Right ventricle myocardium superior (tissue), 1 donor: ENCODE data around the gene OR52L1. TPM values are rescaled to one million over a fixed set of nuclear protein-coding genes. Genes with fewer than 3 reads are reported as not detected.
"Not testable (repeated sequence)": the region's sequence is repeated elsewhere in the genome, so short reads cannot be mapped to it uniquely, and the experiment has no call there.

Experiments used
- ATAC-seq: fragments of 200-7000 bp; cut with Tn5 transposase; one replicate; pipeline ENCODE4 v1.9.1; 2020; ENCODE audit warnings: mild to moderate bottlenecking; ENCODE audit not compliant: poor library complexity
- DNase-seq: peaks from one replicate; pipeline ENCODE4 v3.0.0-alpha.2; 2020
- intact Hi-C: fragments of 100-400 bp; cut with DNase I; formaldehyde crosslinking; loops from one replicate; pipeline ENCODE4 v1.11.2; 2022
- total RNA-seq: library from RNA; stranded (reverse); fragmentation: NEBNext Ultra II Directional; extraction: Animal tissue kit (Norgen Biotek cat#: 25700); gene quantifications from one replicate; pipeline ENCODE4 v1.2.1, GENCODE V29; 2021
- donor health status: DM: no; HTN: yes; CAD: no; lungs with severe emphysema.

The OR52L1 gene
- total RNA-seq, 1 donor from 2014 or later: not detected

DNA sequence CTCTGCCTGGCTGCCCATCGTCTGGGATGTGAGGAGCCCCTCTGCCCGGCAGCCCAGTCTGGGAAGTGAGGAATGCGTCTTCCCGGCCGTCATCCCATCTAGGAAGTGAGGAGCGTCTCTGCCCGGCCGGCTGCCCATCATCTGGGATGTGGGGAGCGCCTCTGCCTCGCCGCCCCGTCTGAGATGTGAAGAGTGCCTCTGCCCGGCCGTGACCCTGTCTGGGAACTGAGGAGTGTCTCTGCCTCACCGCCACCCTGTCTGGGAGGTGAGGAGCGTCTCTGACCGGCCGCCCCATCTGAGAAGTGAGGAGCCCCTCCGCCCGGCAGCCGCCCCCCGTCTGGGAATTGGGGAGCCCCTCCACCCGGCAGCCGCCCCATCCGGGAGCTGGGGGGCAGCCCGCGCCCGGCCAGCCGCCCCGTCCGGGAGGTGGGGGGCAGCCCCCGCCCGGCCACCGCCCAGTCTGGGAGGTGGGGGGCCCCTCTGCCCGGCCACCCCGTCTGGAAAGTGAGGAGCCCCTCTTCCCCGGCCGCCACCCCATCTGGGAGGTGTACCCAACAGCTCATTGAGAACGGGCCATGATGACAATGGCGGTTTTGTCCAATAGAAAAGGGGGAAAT is 26.0 kb downstream of the OR52L1 start:
- intact Hi-C loops, DNase-seq, ATAC-seq: not testable (repeated sequence)

DNA sequence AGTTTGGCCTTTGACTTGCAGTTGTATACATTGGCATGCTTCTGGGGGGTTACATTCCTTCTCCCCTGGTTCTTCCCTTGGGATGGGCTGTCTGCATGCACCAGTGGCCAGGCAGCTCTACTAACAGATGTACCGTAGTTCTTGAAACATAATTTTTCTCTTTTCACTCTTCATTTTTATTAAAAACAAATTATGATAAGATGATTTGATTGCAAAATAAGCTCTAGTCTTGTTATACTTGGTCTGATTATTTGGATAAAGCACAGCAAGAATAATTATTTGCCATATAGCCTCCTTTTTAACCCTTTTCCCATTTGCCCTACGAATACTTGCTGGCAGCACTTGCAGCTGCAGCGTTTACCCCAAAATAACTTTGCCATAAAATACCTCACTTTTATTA is 31.2 kb downstream of the OR52L1 start:
- intact Hi-C loops: no loop called here
- ATAC-seq (no peak), DNase-seq (no peak)

DNA sequence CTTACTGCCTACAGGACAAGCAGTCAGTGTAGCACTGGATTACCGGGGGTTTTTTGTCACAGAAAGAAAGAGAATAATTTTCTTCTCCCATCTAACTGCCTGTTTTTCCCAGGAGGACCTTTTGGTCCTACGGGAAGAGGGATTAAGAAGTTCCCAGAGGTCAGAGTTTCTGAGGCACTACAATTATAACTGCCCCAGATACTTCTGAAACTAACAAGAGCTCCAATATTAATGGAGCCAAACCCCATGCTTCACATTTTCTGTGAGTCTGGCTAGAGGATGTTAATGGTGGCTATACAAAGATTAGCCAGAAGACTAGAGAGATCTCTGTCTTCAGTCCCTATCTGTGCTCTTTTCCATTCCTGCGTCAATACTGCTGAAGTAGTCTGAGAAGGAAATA is 44.8 kb downstream of the OR52L1 start, which contains the start of gene OR56A3:
Gene OR56A3 (plus strand): TSS at position 301 of the 400 bp plus-strand sequence. CDS start 5,096 bp downstream, outside the sequence.
- no peak for ATAC-seq
- intact Hi-C loops: no loop called here
- DNase-seq: no peak

DNA sequence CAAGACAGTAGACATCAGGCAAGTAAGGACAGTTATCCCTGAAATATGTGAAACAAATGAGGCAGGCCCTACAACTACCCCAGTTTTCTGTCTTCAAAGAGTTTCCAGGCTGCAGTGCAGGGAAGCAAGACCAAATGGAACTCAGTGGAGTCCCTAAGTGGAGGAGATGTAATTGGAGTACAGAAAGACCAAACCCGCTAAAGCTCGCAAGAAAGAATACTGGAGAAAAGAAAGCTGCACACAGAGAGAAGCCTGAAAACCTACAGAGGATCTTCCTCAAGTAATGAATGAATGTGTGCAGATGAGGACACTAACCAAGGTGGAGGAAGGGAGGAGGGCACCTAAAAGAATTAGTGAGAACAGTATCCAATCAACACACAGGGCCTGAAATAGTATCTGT is 46.0 kb downstream of the OR52L1 start:
- intact Hi-C loops: no loop called here
- DNase-seq: no peak
- no peak for ATAC-seq

DNA sequence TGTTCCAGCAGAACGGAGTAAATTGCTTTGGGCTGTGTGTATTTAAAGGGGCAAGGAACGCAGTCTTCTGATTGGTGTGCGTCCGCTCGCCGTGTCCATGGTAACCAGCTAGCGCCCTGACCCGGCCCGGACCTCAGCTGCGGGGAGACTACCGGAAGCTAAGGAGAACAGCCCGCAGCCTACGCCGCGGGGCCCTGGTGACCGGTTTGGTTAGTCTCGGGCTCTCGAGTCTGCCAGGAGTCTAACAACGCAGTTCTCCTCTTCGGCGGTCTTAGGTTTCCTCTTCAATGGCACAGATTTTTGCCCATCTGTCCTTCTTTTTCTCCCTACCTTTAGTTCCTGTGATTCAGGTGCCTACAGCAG is 48.2 kb downstream of the OR52L1 start:
- DNase-seq (no peak), ATAC-seq (no peak)
- intact Hi-C loops: no loop called here

DNA sequence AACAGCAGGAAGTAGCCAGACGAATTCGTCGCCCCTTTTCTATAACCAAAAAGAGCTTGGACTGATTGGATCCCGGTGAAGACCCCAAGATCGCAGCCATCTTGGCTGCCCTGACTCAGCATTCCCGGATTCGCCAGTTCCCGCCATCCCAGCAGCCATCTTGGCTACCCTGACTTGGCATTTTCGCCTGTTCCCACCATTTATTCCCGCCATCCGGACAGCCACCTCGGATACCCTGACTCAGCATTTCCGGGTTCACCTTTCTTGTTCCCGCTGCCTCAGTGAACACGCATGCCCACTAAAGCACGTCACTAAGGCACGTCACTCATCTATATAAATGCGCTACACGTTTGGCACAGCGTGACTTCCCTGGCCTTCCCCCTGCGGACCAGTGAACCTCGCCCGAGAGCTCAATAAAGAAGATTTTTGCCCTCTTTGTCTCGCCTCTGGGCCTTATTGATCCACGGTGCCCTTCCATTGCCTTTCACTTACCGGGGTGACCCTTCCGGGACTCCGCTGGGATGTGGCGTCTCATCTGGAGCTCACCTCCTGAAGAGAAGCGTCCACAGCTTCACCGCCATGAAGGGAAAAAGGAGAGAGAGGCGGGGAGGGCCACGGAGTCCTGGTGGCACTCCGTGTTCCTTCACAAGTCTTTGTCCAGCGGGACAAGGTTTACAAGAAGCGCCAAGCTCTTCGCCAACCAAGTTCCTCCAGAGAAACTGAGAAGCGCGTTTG is 48.8 kb downstream of the OR52L1 start:
- DNase-seq (no peak), ATAC-seq (no peak)
- intact Hi-C loops: no loop called here

Other genes starting within 250 kb of the OR52L1 start
- not detected for gene OR52N4, start 232.7 kb downstream of the OR52L1 start, total RNA-seq
- gene OR52N5, start 203.6 kb downstream of the OR52L1 start, total RNA-seq: not detected
- gene OR52N1, start 195.7 kb downstream of the OR52L1 start, total RNA-seq: not detected
- not detected for gene OR52N2, start 178.1 kb downstream of the OR52L1 start, total RNA-seq
- gene OR52E6, start 145.1 kb downstream of the OR52L1 start, total RNA-seq: not detected
- not detected for gene OR52E8, start 129.3 kb downstream of the OR52L1 start, total RNA-seq
- gene OR52E4, start 106.4 kb downstream of the OR52L1 start, total RNA-seq: not detected
- gene OR52E5, start 93.8 kb downstream of the OR52L1 start, total RNA-seq: not detected
- gene OR56A3, start 44.7 kb downstream of the OR52L1 start, total RNA-seq: not detected
- not detected for gene OR56A5, start 18.5 kb downstream of the OR52L1 start, total RNA-seq
- gene OR56A4, start 20.0 kb upstream of the OR52L1 start, total RNA-seq: not detected
- gene OR56A1, start 43.8 kb upstream of the OR52L1 start, total RNA-seq: not detected
- gene OR56B4, start 120.7 kb upstream of the OR52L1 start, total RNA-seq: not detected
- not detected for gene OR52B2, start 183.3 kb upstream of the OR52L1 start, total RNA-seq
- not detected for gene OR52W1, start 212.2 kb upstream of the OR52L1 start, total RNA-seq
- not detected for gene C11orf42, start 218.6 kb upstream of the OR52L1 start, total RNA-seq
- gene FHIP1B, start 247.7 kb upstream of the OR52L1 start, total RNA-seq: 12.9 TPM